ENCODE measurements around the gene TAOK2. TPM values are rescaled to one million over a fixed set of nuclear protein-coding genes. Genes with fewer than 3 reads are reported as not detected.

The TAOK2 gene
- total and polyA plus RNA-seq, 8 donors: 13.5 to 41.1 (median 18.0) TPM

- peaks cover 4 to 9% (median 8%) of the 10 kb centered on the region in 3 donors for H3K4me1 ChIP-seq
- WGBS, 2 donors: 14 to 16% methylated on average over 24 of the region's 24 CpGs
- H3K36me3 ChIP-seq: no peaks in the 10 kb centered on the region
- H3K9me3 ChIP-seq: no peaks in the 10 kb centered on the region
- H3K27ac ChIP-seq: peak overlapping the region; percentile 85 to 97 (median 96)
- TF ChIP-seq, protein P1, sequence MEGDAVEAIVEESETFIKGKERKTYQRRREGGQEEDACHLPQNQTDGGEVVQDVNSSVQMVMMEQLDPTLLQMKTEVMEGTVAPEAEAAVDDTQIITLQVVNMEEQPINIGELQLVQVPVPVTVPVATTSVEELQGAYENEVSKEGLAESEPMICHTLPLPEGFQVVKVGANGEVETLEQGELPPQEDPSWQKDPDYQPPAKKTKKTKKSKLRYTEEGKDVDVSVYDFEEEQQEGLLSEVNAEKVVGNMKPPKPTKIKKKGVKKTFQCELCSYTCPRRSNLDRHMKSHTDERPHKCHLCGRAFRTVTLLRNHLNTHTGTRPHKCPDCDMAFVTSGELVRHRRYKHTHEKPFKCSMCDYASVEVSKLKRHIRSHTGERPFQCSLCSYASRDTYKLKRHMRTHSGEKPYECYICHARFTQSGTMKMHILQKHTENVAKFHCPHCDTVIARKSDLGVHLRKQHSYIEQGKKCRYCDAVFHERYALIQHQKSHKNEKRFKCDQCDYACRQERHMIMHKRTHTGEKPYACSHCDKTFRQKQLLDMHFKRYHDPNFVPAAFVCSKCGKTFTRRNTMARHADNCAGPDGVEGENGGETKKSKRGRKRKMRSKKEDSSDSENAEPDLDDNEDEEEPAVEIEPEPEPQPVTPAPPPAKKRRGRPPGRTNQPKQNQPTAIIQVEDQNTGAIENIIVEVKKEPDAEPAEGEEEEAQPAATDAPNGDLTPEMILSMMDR (IDR thresholded peaks at IDR 0.05): no peak
- peak in 5 of 6 donors; percentile 46 to 84 (median 84) for DNase-seq
- ATAC-seq: peak; percentile 59 to 76 (median 74)
- no peak for FAIRE-seq
- intact Hi-C loops (cut with DNase I): no loop called here
- no peaks in the 10 kb centered on the region for H3K27me3 ChIP-seq
- peak overlapping the region; percentile 66 to 93 (median 82) for H3K4me3 ChIP-seq
Observed at GRCh38 chr16:29994600-29995323, 21.1 kb downstream of the TAOK2 start.

GRCh38 chr16:29995324-29995910 is 21.7 kb downstream of the TAOK2 start, which contains the start of gene HIRIP3:
TSS of gene HIRIP3 (minus strand) at chr16:29995617. CDS start at chr16:29995605, 12 bp downstream.
- Histone ChIP-seq H3K27me3 (no peaks in the 10 kb centered on the region), H3K4me3 (peak within 1 kb of the TSS; percentile 66 to 93 (median 82)), H3K27ac (peak within 1 kb of the TSS; percentile 85 to 97 (median 96)), H3K9me3 (no peaks in the 10 kb centered on the region), H3K4me1 (peaks cover 4 to 9% (median 8%) of the 10 kb centered on the region in 3 donors), H3K36me3 (no peaks in the 10 kb centered on the region)
- WGBS, 2 donors: 0% methylated on average over 53 of the region's 53 CpGs
- DNase-seq (peak; percentile 86 to 96 (median 92)), FAIRE-seq (no peak), ATAC-seq (peak; percentile 77 to 89 (median 84))
- intact Hi-C loops (cut with DNase I): no loop called here
- TF ChIP-seq, protein P1 (IDR thresholded peaks at IDR 0.05): no peak

DNA sequence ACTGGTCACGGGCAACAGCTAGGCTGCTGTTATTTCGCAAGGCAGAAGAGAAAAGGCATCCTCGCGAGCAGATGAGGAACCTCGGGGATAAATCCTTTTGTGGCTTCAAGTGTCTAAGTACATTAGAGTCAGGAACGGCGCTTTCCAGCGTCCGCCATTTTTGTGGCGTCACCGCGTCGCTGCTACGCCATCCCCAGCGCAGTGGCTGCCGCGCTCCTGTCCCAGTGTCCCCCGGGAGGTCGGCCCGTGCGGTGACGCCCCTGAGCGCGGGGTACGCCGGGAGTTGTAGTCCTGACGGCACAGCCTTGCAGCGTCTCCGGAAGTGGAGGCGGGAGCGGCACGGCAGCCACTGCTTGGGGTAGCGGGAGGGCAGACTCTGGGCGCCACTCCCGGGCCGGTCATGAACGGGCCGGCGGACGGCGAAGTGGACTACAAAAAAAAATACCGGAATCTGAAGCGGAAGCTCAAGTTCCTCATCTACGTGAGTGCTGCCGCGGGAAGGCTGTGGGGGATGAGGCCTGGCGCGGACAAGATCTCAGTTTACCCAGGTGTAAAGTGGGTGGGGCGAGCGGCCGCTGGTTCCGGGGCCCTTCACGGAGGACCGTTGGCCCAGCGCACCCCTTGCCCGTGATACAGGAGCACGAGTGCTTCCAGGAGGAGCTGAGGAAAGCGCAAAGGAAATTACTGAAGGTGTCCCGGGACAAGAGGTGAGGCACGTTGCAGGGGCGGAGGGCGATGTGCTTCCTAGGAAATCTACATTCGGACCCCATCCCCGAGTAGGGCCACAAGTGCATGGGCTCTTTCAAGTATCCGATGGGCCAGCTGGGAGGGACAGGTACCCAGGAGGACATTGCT is 22.5 kb downstream of the TAOK2 start, which contains the start of gene INO80E:
Gene INO80E (plus strand): TSS at position 331 of the 855 bp plus-strand sequence. CDS start 70 bp downstream, at position 401.
- FAIRE-seq: no peak
- intact Hi-C loops (cut with DNase I): no loop called here
- WGBS, 2 donors: 0% methylated on average over 58 to 65 of the region's 65 CpGs
- H3K27me3 ChIP-seq: no peaks in the 10 kb centered on the region
- no peaks in the 10 kb centered on the region for H3K36me3 ChIP-seq
- H3K4me1 ChIP-seq: peaks cover 4 to 9% (median 8%) of the 10 kb centered on the region in 3 donors
- DNase-seq: peak; percentile 98 to 100 (median 99)
- H3K27ac ChIP-seq: peak within 1 kb of the TSS; percentile 85 to 97 (median 96)
- H3K9me3 ChIP-seq: no peaks in the 10 kb centered on the region
- H3K4me3 ChIP-seq: peak within 1 kb of the TSS; percentile 66 to 93 (median 82)
- peak; percentile 97 to 99 (median 98) for ATAC-seq
- TF ChIP-seq, protein P1 (IDR thresholded peaks at IDR 0.05): no peak

- ATAC-seq: no peak
- no peak overlapping the region for H3K27ac ChIP-seq
- peaks cover 4 to 9% (median 8%) of the 10 kb centered on the region in 3 donors for H3K4me1 ChIP-seq
- H3K9me3 ChIP-seq: no peaks in the 10 kb centered on the region
- H3K36me3 ChIP-seq: no peaks in the 10 kb centered on the region
- no peaks in the 10 kb centered on the region for H3K27me3 ChIP-seq
- peak in 1 of 6 donors; percentile 14 for DNase-seq
- FAIRE-seq: no peak
- peak overlapping the region; percentile 66 to 93 (median 82) for H3K4me3 ChIP-seq
- TF ChIP-seq, protein P1 (IDR thresholded peaks at IDR 0.05): no peak
- WGBS, 2 donors: 21 to 26% methylated on average over 9 of the region's 9 CpGs
- intact Hi-C loops (cut with DNase I): no loop called here
Observed at GRCh38 chr16:29996766-29997250, 23.1 kb downstream of the TAOK2 start.

Measured in pancreas (tissue), 10 donors.